Kidney (tissue), 14 donors: Measurements from ENCODE around the gene ZBTB47. TPM values are rescaled to one million over a fixed set of nuclear protein-coding genes. Genes with fewer than 3 reads are reported as not detected.

Experiments
- DNase-seq, 5 donors: peaks; one replicate each; pipeline ENCODE4 v3.0.0-alpha.2; 2013 to 2020
- FAIRE-seq: peaks from 2 replicates; lab custom pipeline; 2012; peaks lifted over from hg19 to GRCh38; lab: Jason Lieb, UNC
- H3K27ac ChIP-seq, 2 donors: one replicate each; pipeline ENCODE4 v1.7.0; 2013; ENCODE audit warnings: low read depth in 2 of 2, low read length in 2 of 2, inconsistent platforms in 1 of 2
- H3K27me3 ChIP-seq: one replicate; pipeline ENCODE4 v1.7.1; 2013; ENCODE audit warnings: low read length, inconsistent platforms; ENCODE audit not compliant: control insufficient read depth, insufficient read depth
- H3K36me3 ChIP-seq, 3 donors: one replicate each; pipeline versions ENCODE4 v1.7.0 to v1.7.1; 2013; ENCODE audit warnings: low read length in 3 of 3, control low read depth in 1 of 3, inconsistent platforms in 1 of 3; ENCODE audit not compliant: insufficient read depth in 3 of 3, control insufficient read depth in 2 of 3
- H3K4me1 ChIP-seq, 3 donors: one replicate each; pipeline versions ENCODE4 v1.7.0 to v1.7.1; 2013; ENCODE audit warnings: low read length in 3 of 3, inconsistent platforms in 1 of 3, low read depth in 1 of 3; ENCODE audit not compliant: control insufficient read depth in 2 of 3, insufficient read depth in 2 of 3
- H3K4me3 ChIP-seq, 3 donors: one replicate each; pipeline versions ENCODE4 v1.7.0 to v1.8.1; 2013; ENCODE audit warnings: low read length in 3 of 3, control low read depth in 1 of 3, inconsistent platforms in 1 of 3
- H3K9ac ChIP-seq, 3 donors: one replicate each; pipeline versions ENCODE4 v1.7.0 to v1.7.1; 2013; ENCODE audit warnings: low read length in 3 of 3, control low read depth in 1 of 3, inconsistent platforms in 1 of 3
- H3K9me3 ChIP-seq, 3 donors: one replicate each; pipeline versions ENCODE4 v1.7.0 to v1.7.1; 2013; ENCODE audit warnings: low read length in 3 of 3, control low read depth in 1 of 3, inconsistent platforms in 1 of 3; ENCODE audit not compliant: control insufficient read depth in 2 of 3, insufficient read depth in 1 of 3
- intact Hi-C: fragments of 100-400 bp; cut with DNase I; formaldehyde crosslinking; loops from one replicate; pipeline ENCODE4 v1.11.1; 2022
- polyA plus RNA-seq: library from polyadenylated mRNA; stranded (reverse); fragments of 350-450 nt; fragmentation: Illumina TruSeq; extraction: RNeasy Lipid Tissue Mini Kit (QIAGEN cat#74804); gene quantifications from one replicate; pipeline ENCODE4 v1.2.3, GENCODE V29; 2014; ENCODE audit warnings: low read depth, low replicate concordance; ENCODE audit not compliant: insufficient read depth
- total RNA-seq: library from RNA; stranded (reverse); fragmentation: NEBNext Ultra II Directional; extraction: Animal tissue kit (Norgen Biotek cat#: 25700); gene quantifications from one replicate; pipeline ENCODE4 v1.2.1, GENCODE V29; 2021
- TF ChIP-seq, protein P1 (sequence below): IDR thresholded peaks from 3 replicates; pipeline ENCODE4 v1.5.1; 2012; ENCODE audit warnings: mild to moderate bottlenecking, moderate library complexity, borderline replicate concordance; ENCODE audit not compliant: insufficient read depth; ENCODE audit errors: extremely low read depth
- donor health status: control.
- donor health status: control.
- donor health status: control.
- donor health status: control.
- donor health status: control.
- donor health status: DM: yes; HTN: yes; CAD: no.
- donor health status: Normal renal cell carcinoma (clear cell type).

The ZBTB47 gene
- total and polyA plus RNA-seq, 2 donors from 2014 or later, result 7.8 to 26.6 TPM

DNA sequence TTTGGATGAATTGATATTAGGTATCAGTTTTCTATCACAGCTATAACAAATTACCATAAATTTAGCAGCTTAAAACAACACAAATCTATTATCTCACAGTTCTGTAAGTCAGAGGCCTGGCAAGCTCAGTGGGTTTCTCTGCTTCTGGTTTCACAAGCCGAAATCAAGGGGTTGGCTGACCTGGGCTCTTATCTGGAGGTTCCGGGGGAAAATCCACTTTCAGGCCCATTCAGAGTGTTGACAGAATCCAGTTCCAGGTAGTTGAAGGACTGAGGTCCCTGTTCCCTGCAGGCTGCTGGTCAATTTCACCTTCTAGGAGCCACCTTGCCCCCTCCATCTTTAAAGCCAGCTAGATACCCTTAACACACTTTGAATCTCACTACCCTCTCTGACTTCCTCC lies 60.2 kb downstream of the ZBTB47 start:
- FAIRE-seq (no peak), DNase-seq (no peak)
- H3K27me3 ChIP-seq, result no peaks in the 10 kb centered on the region
- no peak overlapping the region for H3K4me3 ChIP-seq
- H3K27ac ChIP-seq, result no peak overlapping the region
- no peaks in the 10 kb centered on the region for H3K4me1 ChIP-seq
- H3K9me3 ChIP-seq, result no peaks in the 10 kb centered on the region
- no peaks in the 10 kb centered on the region for H3K36me3 ChIP-seq
- no peak overlapping the region for H3K9ac ChIP-seq
- intact Hi-C loops, result no loop called here
- TF ChIP-seq, protein P1, sequence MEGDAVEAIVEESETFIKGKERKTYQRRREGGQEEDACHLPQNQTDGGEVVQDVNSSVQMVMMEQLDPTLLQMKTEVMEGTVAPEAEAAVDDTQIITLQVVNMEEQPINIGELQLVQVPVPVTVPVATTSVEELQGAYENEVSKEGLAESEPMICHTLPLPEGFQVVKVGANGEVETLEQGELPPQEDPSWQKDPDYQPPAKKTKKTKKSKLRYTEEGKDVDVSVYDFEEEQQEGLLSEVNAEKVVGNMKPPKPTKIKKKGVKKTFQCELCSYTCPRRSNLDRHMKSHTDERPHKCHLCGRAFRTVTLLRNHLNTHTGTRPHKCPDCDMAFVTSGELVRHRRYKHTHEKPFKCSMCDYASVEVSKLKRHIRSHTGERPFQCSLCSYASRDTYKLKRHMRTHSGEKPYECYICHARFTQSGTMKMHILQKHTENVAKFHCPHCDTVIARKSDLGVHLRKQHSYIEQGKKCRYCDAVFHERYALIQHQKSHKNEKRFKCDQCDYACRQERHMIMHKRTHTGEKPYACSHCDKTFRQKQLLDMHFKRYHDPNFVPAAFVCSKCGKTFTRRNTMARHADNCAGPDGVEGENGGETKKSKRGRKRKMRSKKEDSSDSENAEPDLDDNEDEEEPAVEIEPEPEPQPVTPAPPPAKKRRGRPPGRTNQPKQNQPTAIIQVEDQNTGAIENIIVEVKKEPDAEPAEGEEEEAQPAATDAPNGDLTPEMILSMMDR, result no peak

GRCh38 chr3:42714171-42714852 lies 60.8 kb downstream of the ZBTB47 start:
- TF ChIP-seq, protein P1, result no peak
- FAIRE-seq (no peak), DNase-seq (no peak)
- Histone ChIP-seq H3K4me1 (no peaks in the 10 kb centered on the region), H3K27me3 (no peaks in the 10 kb centered on the region), H3K9ac (no peak overlapping the region), H3K27ac (no peak overlapping the region), H3K9me3 (no peaks in the 10 kb centered on the region), H3K4me3 (no peak overlapping the region), H3K36me3 (no peaks in the 10 kb centered on the region)
- intact Hi-C loops, result no loop called here

Other genes starting within 250 kb of the ZBTB47 start
- not detected for gene LYZL4, start 243.1 kb upstream of the ZBTB47 start, total RNA-seq
- gene LYZL4, start 243.1 kb upstream of the ZBTB47 start, polyA plus RNA-seq, result not detected
- gene VIPR1, start 151.1 kb upstream of the ZBTB47 start, total RNA-seq, result 4.9 TPM
- 5.3 TPM for gene VIPR1, start 151.1 kb upstream of the ZBTB47 start, polyA plus RNA-seq
- gene SEC22C, start 71.7 kb upstream of the ZBTB47 start, total RNA-seq, result 43.6 TPM
- 32.8 TPM for gene SEC22C, start 71.7 kb upstream of the ZBTB47 start, polyA plus RNA-seq
- 18.8 TPM for gene SS18L2, start 62.8 kb upstream of the ZBTB47 start, total RNA-seq
- gene SS18L2, start 62.8 kb upstream of the ZBTB47 start, polyA plus RNA-seq, result 42.4 TPM
- gene NKTR, start 53.0 kb upstream of the ZBTB47 start, total RNA-seq, result 81.1 TPM
- gene NKTR, start 53.0 kb upstream of the ZBTB47 start, polyA plus RNA-seq, result 9.2 TPM
- not detected for gene KLHL40, start 31.8 kb downstream of the ZBTB47 start, total RNA-seq
- gene KLHL40, start 31.8 kb downstream of the ZBTB47 start, polyA plus RNA-seq, result not detected
- not detected for gene HHATL, start 49.1 kb downstream of the ZBTB47 start, total RNA-seq
- not detected for gene HHATL, start 49.1 kb downstream of the ZBTB47 start, polyA plus RNA-seq
- gene CCDC13, start 119.6 kb downstream of the ZBTB47 start, total RNA-seq, result 5.3 TPM
- gene CCDC13, start 119.6 kb downstream of the ZBTB47 start, polyA plus RNA-seq, result 7.0 TPM
- gene HIGD1A, start 150.8 kb downstream of the ZBTB47 start, total RNA-seq, result 207 TPM
- gene HIGD1A, start 150.8 kb downstream of the ZBTB47 start, polyA plus RNA-seq, result 283 TPM
- gene ACKR2, start 155.7 kb downstream of the ZBTB47 start, total RNA-seq, result 8.9 TPM
- 0.86 TPM for gene ACKR2, start 155.7 kb downstream of the ZBTB47 start, polyA plus RNA-seq
- gene CYP8B1, start 222.2 kb downstream of the ZBTB47 start, total RNA-seq, result 10.4 TPM
- gene CYP8B1, start 222.2 kb downstream of the ZBTB47 start, polyA plus RNA-seq, result 4.3 TPM